WTC11 (cell line): ENCODE results near the gene RPS15. TPM values are rescaled to one million over a fixed set of nuclear protein-coding genes. Genes with fewer than 3 reads are reported as not detected.
A peak's percentile ranks its signal among the peaks of the same experiment; 100 is the strongest.

Experiments used
- ATAC-seq: fragments of 200-7000 bp; cut with Tn5 transposase; 2 replicates; pipeline ENCODE4 v1.10.0; 2021; ENCODE audit warnings: mild to moderate bottlenecking, moderate library complexity
- CTCF ChIA-PET: fragments of 300-600 bp; sonication (Branson Sonifier 250); formaldehyde crosslinking; loops from one replicate; lab custom pipeline; 2021; ENCODE audit warnings: antibody characterized with exemption; lab: Charles Lee
- POLR2A ChIA-PET: fragments of 350-600 bp; sonication (Branson Sonifier 250); formaldehyde crosslinking; loops from one replicate; lab custom pipeline; 2021; ENCODE audit warnings: antibody characterized with exemption; lab: Charles Lee
- DNase-seq: peaks from one replicate; pipeline ENCODE4 v3.0.0; 2021; ENCODE audit warnings: low spot score
- H3K27ac Mint-ChIP-seq: 2 replicates; pipeline ENCODE4 v1.8.0; 2021; ENCODE audit warnings: mixed read lengths
- H3K27me3 Mint-ChIP-seq: 2 replicates; pipeline ENCODE4 v1.8.0; 2021; ENCODE audit warnings: low read depth, mild to moderate bottlenecking, moderate library complexity, mixed read lengths
- H3K36me3 Mint-ChIP-seq: 2 replicates; pipeline ENCODE4 v1.8.0; 2021; ENCODE audit warnings: mixed read lengths
- H3K4me1 Mint-ChIP-seq: 2 replicates; pipeline ENCODE4 v1.8.0; 2022; ENCODE audit warnings: mixed read lengths
- H3K4me3 Mint-ChIP-seq: 2 replicates; pipeline ENCODE4 v1.8.0; 2021; ENCODE audit warnings: mild to moderate bottlenecking, moderate library complexity, mixed read lengths
- H3K9me3 Mint-ChIP-seq: 2 replicates; pipeline ENCODE4 v1.8.0; 2021; ENCODE audit warnings: mixed read lengths
- E2F4 ChIP-seq: sonication (generic); formaldehyde crosslinking; IDR thresholded peaks from 2 replicates; pipeline ENCODE4 v1.8.1; 2022; ENCODE audit warnings: low read depth, mild to moderate bottlenecking, moderate library complexity, missing genetic modification reagents, borderline replicate concordance
- ELF4 ChIP-seq: sonication (generic); formaldehyde crosslinking; IDR thresholded peaks from 2 replicates; pipeline ENCODE4 v1.8.1; 2022; ENCODE audit warnings: low read depth, mild to moderate bottlenecking, moderate library complexity, missing genetic modification reagents
- FOXP1 ChIP-seq: sonication (generic); formaldehyde crosslinking; IDR thresholded peaks from 2 replicates; pipeline ENCODE4 v1.8.0; 2022; ENCODE audit warnings: missing genetic modification reagents, mild to moderate bottlenecking, moderate library complexity, borderline replicate concordance
- HMGXB4 ChIP-seq: sonication (generic); formaldehyde crosslinking; IDR thresholded peaks from 2 replicates; pipeline ENCODE4 v1.8.1; 2023; ENCODE audit warnings: mild to moderate bottlenecking, moderate library complexity, missing genetic modification reagents
- JUN ChIP-seq: sonication (generic); formaldehyde crosslinking; IDR thresholded peaks from 2 replicates; pipeline ENCODE4 v1.8.0; 2023; ENCODE audit warnings: mild to moderate bottlenecking, missing genetic modification reagents
- NR2C2 ChIP-seq: sonication (generic); formaldehyde crosslinking; IDR thresholded peaks from 2 replicates; pipeline ENCODE4 v1.8.0; 2022; ENCODE audit warnings: mild to moderate bottlenecking, missing genetic modification reagents
- NR3C1 ChIP-seq: sonication (generic); formaldehyde crosslinking; conservative IDR thresholded peaks from 2 replicates; pipeline ENCODE4 v1.8.1; 2023; ENCODE audit warnings: low read depth, mild to moderate bottlenecking, missing genetic modification reagents
- SMAD4 ChIP-seq: sonication (generic); formaldehyde crosslinking; IDR thresholded peaks from 2 replicates; pipeline ENCODE4 v1.8.0; 2022; ENCODE audit warnings: mild to moderate bottlenecking, missing genetic modification reagents
- STAT6 ChIP-seq: sonication (generic); formaldehyde crosslinking; conservative IDR thresholded peaks from 2 replicates; pipeline ENCODE4 v1.8.1; 2023; ENCODE audit warnings: mild to moderate bottlenecking, low read depth, missing genetic modification reagents, moderate library complexity
- USF2 ChIP-seq: sonication (generic); formaldehyde crosslinking; IDR thresholded peaks from 2 replicates; pipeline ENCODE4 v1.8.1; 2023; ENCODE audit warnings: mild to moderate bottlenecking, missing genetic modification reagents, moderate library complexity
- ZBTB21 ChIP-seq: sonication (generic); formaldehyde crosslinking; IDR thresholded peaks from 2 replicates; pipeline ENCODE4 v1.8.1; 2023; ENCODE audit warnings: mild to moderate bottlenecking, missing genetic modification reagents, borderline replicate concordance
- ZNF263 ChIP-seq: sonication (generic); formaldehyde crosslinking; IDR thresholded peaks from 2 replicates; pipeline ENCODE4 v1.8.1; 2022; ENCODE audit warnings: low read depth, mild to moderate bottlenecking, moderate library complexity, missing genetic modification reagents
- total RNA-seq: library from RNA; stranded (reverse); gene quantifications from 3 replicates; pipeline ENCODE4 v1.2.3, GENCODE V29; 2021
- TF ChIP-seq, protein P1 (sequence below): sonication (generic); formaldehyde crosslinking; IDR thresholded peaks from 2 replicates; pipeline ENCODE4 v1.8.1; 2023; ENCODE audit warnings: mild to moderate bottlenecking, missing genetic modification reagents, moderate library complexity

The RPS15 gene
- total RNA-seq, 1 experiment from 2014 or later = 1,932 TPM

- Mint-ChIP-seq H3K4me1 (no peaks in the 10 kb centered on the region), H3K27ac (no peak overlapping the region), H3K27me3 (no peaks in the 10 kb centered on the region; the same call in 1 of the 2 replicates), H3K36me3 (peaks cover 12% of the 10 kb centered on the region), H3K9me3 (no peaks in the 10 kb centered on the region), H3K4me3 (no peak overlapping the region)
- ChIA-PET CTCF (interaction anchor here (0.7 to 1.2 kb wide), 3 partner anchors 79 to 150 kb away, joined by 3 read pairs; no protein-coding TSS in a partner anchor), POLR2A (interaction anchor here (0.6 to 0.7 kb wide), 2 partner anchors 125 to 396 kb away, joined by 3 read pairs; partner anchors contain the start of gene CIRBP)
- DNase-seq = no peak
- peak; percentile 23 for ATAC-seq
- TF ChIP-seq ZNF263 (CRISPR knock-in tag) = peak; percentile 97
- TF ChIP-seq ELF4 (CRISPR knock-in tag) = peak; percentile 66; the same call in 1 of the 2 replicates
- TF ChIP-seq USF2 (CRISPR knock-in tag) = no peak
- TF ChIP-seq, protein P1, sequence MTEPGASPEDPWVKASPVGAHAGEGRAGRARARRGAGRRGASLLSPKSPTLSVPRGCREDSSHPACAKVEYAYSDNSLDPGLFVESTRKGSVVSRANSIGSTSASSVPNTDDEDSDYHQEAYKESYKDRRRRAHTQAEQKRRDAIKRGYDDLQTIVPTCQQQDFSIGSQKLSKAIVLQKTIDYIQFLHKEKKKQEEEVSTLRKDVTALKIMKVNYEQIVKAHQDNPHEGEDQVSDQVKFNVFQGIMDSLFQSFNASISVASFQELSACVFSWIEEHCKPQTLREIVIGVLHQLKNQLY (CRISPR knock-in tag) = no peak
- no peak for TF ChIP-seq HMGXB4 (CRISPR knock-in tag)
Observed at GRCh38 chr19:1394252-1395193, 43.7 kb upstream of the RPS15 start.

GRCh38 chr19:1395194-1396018, 42.8 kb upstream of the RPS15 start:
- no peaks in the 10 kb centered on the region for H3K4me1 Mint-ChIP-seq
- no peak overlapping the region for H3K27ac Mint-ChIP-seq
- no peaks in the 10 kb centered on the region for H3K9me3 Mint-ChIP-seq
- POLR2A ChIA-PET = no interaction called here
- ATAC-seq = no peak
- TF ChIP-seq SMAD4 (CRISPR knock-in tag) = no peak
- TF ChIP-seq E2F4 (CRISPR knock-in tag) = 0 out of 2 replicates have a peak, but pooled peaks have one; percentile 6
- 0 out of 2 replicates have a peak, but pooled peaks have one; percentile 17 for TF ChIP-seq NR2C2 (CRISPR knock-in tag)
- no peak overlapping the region for H3K4me3 Mint-ChIP-seq
- no peaks in the 10 kb centered on the region; the same call in 1 of the 2 replicates for H3K27me3 Mint-ChIP-seq
- peaks cover 10% of the 10 kb centered on the region for H3K36me3 Mint-ChIP-seq
- CTCF ChIA-PET = interaction anchor here (0.7 kb wide), 1 partner anchor 151 kb away, joined by 3 read pairs; no protein-coding TSS in a partner anchor
- DNase-seq = no peak

GRCh38 chr19:1396019-1396767, 42.0 kb upstream of the RPS15 start:
- Mint-ChIP-seq H3K27me3 (no peaks in the 10 kb centered on the region; the same call in 1 of the 2 replicates), H3K36me3 (peaks cover 8% of the 10 kb centered on the region)

More at GRCh38 chr19:1396019-1396767, 42.0 kb upstream of the RPS15 start:
- TF ChIP-seq E2F4 (CRISPR knock-in tag) = 0 out of 2 replicates have a peak, but pooled peaks have one; percentile 31
- no peak for TF ChIP-seq STAT6 (CRISPR knock-in tag)
- peak; percentile 49; the same call in 1 of the 2 replicates for TF ChIP-seq FOXP1 (CRISPR knock-in tag)
- no peak for TF ChIP-seq JUN (CRISPR knock-in tag)
- no peak for TF ChIP-seq ZBTB21 (CRISPR knock-in tag)
- TF ChIP-seq NR3C1 (CRISPR knock-in tag) = no peak
- CTCF ChIA-PET = interaction anchor here (1.0 to 2.0 kb wide), 3 partner anchors 81 to 130 kb away, joined by 3 to 12 read pairs (median 5); no protein-coding TSS in a partner anchor
- no peak for DNase-seq
- H3K9me3 Mint-ChIP-seq = no peaks in the 10 kb centered on the region
- POLR2A ChIA-PET = no interaction called here
- no peak overlapping the region for H3K27ac Mint-ChIP-seq
- no peak overlapping the region for H3K4me3 Mint-ChIP-seq
- ATAC-seq = 0 out of 2 replicates have a peak, but pooled peaks have one; percentile 5
- no peaks in the 10 kb centered on the region for H3K4me1 Mint-ChIP-seq
